T-helper 2 cell treated with Interferon-gamma antibody and Interleukin-4, amounts not matched to agents 100 ng/mL and 5 ng/mL, for 36 hours (primary cell): ENCODE measurements around the gene TMEM63A. TPM values are rescaled to one million over a fixed set of nuclear protein-coding genes. Genes with fewer than 3 reads are reported as not detected.
"Not testable (repeated sequence)": the region's sequence is repeated elsewhere in the genome, so short reads cannot be mapped to it uniquely, and the experiment has no call there.

Experiments
- intact Hi-C: fragments of 100-400 bp; cut with micrococcal nuclease; formaldehyde crosslinking; loops from one replicate; pipeline ENCODE4 v1.15.1; 2023
- total RNA-seq: library from RNA; stranded (reverse); gene quantifications from 2 replicates; pipeline ENCODE4 v1.2.3, GENCODE V29; 2022

Gene TMEM63A
- total RNA-seq, 1 donor from 2014 or later = 96.5 TPM

DNA sequence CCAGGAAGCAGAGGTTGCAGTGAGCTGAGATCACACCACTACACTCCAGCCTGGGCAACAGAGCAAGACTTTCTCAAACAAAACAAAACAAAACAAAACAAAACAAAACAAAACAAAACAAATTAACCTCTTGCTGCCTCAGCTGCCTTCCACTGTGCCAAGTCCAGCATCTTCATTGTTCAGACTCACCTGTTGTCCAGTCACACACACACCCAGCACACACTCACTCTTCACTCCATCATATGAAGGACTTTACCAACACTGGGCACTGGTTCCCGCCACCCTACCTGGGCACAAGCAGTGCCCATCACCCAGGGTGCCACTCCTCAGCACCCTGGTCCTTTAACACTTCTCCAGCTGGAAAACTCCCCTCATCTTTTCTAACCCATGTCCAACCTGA is 27.3 kb upstream of the TMEM63A start:
- intact Hi-C loops = no loop called here

DNA sequence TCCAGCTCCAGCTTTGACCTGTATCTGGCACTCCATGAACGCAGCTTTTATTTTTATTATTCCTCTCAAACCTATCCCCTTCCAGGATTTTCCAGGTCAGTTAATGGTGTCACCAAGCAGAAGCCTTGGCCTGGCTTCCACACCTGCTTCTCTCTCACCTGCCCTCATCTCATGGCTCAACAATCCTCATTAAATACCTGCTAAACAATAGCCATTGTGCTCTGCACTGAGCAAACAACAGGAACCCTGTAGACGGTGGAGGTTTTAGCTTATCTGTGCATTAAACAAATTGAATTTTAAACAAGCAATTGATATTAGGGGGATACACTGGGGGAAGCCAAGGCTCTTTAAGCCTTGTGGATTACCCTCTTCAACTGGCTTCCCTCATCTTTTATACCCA is 26.6 kb upstream of the TMEM63A start:
- intact Hi-C loops = no loop called here

DNA sequence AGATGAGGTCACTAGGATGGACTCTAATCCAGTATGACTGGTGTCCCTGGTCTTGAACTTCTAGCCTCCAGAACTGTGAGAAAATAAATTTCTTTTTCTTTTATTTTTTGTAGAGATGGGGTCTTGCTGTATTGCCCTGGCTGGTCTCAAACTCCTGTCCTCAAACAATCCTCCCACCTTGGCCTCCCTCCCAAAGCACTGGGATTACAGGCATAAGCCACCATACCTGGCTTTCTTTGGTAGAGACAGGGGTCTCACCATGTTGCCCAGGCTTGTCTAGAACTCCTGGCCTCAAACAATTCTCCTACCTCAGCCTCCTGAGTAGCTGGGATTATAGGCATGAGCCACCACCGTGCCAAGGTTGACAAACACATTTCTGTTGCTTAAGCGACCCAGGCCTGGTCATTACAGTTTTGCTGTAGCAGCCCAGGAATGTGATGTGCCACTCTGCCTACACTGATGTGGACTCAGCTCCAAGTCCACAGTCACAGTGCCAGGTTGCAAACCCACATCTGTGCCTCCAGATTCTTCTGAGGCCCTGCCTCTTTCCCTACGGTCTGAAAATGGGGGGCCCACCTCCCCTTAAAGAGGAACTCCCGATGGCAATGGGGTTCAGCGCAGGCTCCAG is 25.9 kb upstream of the TMEM63A start:
- intact Hi-C loops = no loop called here

DNA sequence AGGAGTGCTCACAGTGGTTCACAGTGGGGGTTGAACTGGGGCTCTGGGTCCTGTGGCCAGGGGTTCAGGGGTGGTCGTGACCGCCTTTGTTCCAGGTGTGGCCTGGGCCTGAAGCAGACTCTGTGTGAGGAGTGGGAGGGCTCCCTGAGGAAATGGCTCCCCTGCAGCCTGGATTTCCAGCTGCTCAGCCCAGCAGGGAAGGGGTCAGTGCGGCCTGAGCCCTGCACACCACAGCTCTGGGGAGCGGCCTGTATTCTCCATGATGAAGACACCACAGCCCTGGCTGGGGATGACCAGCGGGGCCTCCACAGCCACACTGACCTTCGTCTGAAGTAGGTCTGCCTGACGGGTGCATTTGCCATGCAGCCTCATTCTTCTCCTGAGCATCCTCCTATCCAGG is 25.2 kb upstream of the TMEM63A start:
- intact Hi-C loops = no loop called here

DNA sequence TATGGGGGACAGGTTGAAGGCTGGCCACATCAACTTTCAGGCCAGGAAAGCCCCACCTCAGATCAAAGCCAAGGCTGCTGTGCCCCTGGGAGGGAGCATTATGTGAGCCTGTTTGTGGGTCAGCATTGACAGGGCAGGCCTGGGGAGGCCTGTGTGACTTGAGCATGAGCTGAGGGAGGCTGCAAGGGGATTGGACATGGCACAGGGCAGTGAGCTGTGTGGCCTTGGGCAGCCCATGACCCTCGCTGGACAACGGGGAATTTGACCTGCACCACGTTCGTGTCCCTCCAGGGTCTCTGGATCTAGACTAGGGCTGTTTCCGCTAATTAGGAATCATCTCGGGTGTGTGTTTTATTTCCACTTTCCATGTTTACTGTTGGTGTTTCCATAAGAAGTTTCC is 24.3 kb upstream of the TMEM63A start:
- intact Hi-C loops = no loop called here

DNA sequence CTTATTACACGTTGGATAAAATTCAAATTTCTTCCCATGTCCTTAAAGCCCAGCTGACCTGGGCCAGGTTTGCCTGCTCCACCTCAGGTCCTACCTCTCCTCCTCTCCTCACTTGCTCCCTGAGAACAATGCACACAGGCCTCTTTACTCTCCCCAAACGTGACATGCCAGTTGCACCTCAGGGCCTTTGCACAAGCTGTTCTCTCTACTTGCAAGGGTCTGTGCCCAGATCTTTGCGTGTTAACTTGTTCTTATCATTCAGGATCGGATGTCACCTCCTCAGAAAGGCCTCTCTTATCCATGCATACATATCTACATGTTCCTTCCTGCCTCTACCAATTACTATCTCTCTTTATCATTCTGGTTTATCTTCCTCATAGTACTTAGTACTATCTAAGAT is 21.4 kb upstream of the TMEM63A start:
- intact Hi-C loops = no loop called here

DNA sequence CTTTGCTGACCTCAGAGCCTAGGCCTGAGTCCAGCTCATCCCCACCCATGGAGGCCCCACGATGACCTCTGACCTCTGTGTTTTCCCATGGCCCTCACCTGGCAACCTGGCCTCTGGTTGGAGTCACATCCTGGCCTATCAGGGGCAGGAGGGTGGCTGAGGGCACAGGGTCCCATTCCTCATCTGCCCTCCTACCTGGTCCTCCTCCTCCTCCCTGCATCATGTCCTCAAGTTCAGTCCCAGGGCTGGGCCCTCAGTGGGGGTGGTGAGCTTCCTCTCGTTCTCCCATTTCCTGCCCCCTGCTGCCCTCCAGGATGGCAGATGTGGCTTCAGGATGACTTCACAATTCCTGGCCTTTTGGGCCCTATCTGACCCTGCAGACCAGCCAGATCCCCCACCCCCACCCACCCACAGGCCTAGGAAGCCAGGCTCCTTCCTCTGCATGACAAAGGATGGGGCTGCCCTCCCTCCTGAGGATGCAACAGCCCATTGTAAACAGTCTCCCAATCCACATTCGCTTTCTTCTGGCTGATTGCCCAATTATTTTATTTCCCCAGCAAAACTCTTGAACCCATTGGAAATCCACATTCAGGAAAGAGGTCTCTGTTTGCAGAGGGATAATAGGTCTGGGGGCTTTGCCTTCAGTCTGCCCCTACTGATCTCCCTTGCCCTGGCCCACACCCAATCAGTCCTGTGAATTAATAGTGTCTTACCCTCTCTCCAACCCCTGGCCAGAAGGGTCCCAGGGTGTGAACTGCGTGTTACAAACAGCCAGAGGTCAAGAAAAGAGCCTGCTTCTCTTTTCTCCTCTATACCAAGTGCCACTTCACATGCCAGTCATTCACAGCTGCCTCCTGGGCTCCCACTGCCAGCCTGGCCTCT is 17.1 kb upstream of the TMEM63A start:
- intact Hi-C loops = loop anchor here (5.0 kb wide), 1 partner anchor 472 kb away; the partner anchor contains the start of gene LBR

DNA sequence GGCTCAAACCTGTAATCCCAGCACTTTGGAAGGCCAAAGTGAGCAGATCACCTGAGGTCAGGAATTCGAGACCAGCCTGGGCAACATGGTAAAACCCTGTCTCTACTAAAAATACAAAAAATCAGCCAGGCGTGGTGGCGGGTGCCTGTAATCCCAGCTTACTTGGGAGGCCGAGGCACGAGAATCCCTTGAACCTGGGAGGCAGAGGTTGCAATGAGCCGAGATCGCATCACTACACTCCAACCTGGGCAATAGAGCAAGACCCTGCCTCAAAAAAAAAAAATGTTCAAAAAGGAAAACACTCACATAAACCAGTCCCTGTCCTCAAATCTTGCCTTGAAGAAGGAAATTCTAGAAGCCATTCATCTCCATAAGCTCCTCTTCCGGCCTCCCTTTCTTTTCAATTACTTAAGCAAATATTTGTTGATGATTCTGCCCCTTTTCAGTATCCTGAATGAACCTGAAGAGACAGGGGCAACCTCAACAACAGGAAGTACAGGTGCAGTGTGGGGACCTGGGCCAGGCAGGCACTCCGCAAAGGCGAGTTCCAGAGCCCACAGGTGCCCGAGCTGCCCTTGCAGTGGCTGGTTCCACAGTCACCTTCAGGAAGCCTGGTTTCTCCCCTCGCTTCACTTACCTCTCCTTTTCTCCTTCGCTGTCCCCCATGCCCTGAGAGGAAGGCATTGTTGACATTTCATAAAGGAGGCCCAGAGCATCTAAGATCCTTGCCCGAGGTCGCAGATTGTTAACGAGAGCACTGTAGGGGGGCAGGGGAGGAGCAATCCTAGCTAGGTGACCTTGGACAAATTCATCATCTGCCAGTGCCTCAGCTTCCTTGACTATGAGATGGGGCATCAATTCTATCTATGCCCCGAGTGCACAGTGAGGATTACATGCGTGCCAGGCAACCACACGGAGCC is 15.7 kb upstream of the TMEM63A start:
- intact Hi-C loops = loop anchor here (1.0 to 5.0 kb wide), 7 partner anchors 16 to 471 kb away; partner anchors contain the start of genes LBR, PYCR2, SDE2 and SRP9

DNA sequence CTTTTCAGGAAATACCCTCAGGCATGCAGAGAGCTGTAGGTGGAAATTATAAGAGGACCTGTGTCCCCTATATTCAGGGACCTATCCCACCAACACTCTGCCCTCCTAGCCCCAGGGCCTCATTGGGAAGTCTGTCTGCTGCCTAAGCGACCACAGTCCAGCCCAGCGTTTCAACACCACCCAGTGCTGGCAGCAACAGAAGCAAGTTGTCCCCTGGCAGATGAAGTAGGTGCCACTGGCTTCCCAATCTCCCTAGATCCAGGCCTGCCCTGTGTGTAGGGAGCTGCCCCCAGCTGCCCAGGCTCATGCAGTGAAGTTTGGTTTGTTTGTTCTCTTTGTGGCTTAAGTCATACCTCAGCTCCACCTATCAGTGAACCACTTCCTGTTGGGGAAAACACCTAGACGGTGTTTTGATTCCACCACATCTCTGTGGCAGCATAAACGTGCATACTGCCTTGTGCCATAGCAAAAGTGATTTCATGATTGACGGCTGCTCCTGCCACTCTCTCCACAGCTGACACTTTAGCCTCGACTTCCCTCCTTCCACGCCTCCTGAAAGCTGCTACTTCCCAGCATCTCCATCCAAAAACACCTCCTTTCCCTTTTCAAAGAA is 14.9 kb upstream of the TMEM63A start:
- intact Hi-C loops = loop anchor here (1.0 to 5.0 kb wide), 7 partner anchors 15 to 470 kb away; partner anchors contain the start of genes LBR, PYCR2, SDE2 and SRP9

DNA sequence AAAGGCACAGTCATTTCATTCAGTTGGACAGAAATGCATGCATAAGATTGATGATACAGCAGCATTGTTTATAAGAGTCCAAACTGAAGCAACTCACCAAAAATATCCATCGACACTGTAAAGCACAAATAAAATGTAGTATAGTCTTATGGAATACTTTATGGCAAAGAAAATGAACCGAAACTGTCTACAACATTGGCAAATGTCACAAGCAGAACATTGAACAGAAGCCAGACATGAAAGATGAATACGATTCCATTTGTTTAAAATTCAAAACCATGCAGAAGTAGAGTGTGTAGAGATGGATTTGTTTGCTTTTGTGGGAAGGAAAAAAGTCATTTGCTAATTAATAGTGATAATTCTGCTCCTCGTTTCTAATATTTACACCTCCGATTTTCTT is 14.3 kb upstream of the TMEM63A start:
- intact Hi-C loops = loop anchor here (2.0 to 5.0 kb wide), 2 partner anchors 430 to 469 kb away; partner anchors contain the start of gene LBR

DNA sequence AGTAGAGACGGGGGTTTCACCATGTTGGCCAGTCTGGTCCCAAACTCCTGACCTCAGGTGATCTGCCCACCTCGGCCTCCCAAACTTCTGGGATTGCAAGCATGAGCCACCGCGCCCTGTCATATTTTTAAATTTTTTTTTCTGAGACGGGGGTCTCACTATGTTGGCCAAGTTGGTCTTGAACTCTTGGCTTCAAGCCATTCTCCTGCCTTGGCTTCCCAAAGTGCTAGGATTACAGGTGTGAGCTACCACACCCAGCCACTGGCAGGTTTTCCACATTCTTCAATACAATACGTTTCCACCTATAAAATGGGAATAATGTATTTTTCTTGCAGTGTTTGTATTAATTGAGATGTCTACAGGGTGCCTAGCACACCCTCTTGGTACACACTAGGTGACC is 10.1 kb upstream of the TMEM63A start:
- intact Hi-C loops = no loop called here

DNA sequence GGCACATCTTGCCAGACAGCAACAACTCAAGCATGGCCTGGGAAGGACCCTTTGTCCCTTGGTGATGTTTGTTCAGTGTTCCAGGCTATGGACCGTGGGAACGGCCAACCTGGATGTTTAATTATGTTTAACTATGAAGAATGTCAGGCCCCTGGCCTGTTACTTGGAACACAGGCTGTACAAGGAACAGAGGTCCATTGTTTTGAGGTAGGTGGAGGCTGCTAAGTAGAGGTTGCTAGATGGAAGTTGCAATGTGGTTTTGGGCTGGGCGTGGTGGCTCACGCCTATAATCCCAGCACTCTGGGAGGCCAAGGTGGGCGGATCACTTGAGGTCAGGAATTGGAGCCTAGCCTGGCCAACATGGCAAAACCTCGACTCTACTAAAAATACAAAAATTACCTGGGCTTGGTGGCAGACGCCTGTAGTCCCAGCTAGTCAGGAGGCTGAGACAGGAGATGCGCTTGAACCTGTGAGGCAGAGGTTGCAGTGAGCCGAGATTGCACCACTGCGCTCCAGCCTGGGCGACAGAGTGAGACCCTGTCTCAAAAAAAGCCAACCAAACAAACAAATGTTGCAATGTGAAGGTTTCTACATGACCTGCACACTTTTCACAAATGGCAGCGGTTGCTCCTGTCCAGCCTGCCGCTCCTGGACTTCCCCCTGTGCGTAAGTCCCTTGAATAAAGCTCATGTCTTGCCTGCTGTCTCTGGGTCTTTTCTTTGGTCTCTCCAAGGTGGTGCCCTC is 9.2 kb upstream of the TMEM63A start:
- intact Hi-C loops = no loop called here

DNA sequence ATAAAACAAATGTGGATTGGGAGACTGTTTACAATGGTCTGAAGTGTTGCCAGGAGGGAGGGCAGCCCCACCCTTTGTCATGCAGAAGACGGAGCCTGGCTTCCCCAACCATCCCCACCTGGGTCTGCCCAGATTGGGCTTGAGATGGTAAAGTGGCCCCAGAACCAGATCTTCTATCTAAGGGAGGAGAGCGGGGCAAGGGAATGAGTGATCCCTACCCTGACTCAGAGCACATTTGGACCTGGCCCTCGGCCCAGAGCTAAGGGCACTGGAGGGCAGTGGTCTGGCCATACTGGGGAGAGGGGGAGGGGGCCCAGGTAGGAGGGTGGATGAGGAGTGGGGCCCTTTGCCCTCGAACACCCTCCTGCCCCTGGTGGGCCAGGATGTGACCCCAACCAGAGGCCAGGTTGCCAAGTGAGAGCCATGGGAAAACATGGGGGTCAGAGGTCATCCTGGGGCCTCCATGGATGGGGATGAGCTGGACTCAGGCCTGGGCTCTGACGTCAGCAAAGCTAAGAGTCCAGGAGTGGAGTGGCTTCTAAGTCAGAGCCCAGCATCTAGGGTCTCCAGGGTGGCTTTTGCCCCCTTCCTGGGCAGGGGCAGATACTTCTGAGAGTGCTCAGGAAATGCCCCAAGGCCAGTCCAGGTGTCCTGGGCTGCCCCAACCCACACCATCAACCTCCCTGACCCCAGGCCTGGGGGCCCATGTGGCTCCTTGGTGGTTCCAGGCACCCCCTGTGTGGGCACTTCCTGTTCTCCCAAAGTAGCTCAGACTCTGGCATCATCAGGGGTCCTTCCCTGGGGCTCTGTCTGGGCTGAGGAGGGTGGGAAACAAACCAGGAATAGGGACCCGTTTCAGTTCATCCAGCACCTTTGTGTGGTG is 8.4 kb upstream of the TMEM63A start:
- intact Hi-C loops = no loop called here

DNA sequence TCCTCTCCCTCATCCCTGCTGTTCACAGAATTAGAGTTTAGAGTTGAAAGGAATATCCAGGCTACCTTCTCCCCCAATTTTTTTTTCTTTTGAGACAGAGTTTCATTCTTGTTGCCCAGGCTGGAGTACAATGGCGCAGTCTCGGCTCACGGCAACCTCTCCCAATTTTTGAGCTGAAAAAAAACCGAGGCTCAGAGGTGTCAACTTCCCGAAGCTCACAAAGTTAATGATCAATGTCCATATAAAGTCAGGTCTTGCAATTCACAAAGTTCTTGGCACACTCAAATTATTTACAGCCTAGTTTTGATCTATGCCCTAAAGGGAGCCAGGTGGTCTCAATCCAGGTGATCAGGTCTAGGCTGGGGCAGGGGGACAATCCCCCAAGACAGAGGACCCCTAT is 7.6 kb upstream of the TMEM63A start:
- intact Hi-C loops = no loop called here

DNA sequence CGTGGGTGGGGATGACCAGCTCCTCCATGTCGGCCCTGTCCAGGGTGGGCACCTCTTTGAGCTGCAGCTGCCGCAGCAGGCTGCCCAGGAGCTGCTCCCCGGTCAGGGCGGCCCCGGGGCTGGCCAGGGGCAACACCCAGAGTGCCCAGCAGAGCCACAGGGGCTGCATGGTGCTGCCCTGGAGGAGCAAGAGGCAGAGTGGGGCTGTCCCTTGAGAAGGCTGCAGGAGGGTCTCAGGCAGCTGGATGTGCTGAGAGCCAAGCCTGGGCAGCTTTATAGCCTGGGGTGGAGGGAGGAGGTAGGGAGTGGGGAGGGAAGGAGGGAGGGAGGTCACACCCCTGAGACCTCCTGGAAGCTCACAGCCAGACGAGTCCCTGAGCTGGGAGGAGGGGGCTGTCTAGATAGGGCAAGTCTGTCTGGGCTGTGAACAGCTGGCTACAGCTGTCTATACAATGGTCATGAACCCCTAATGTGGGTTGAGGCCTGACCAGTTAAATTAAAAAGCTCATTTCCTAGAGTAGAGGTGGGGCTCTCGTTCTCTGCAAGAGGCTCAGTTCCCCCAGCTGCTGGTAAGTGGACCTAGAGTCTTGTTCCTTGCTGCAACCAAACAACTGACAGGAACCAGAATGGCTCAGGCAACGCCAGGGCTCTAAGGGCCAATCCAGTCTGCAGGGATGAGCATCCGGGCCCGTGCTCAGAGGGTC is 6.9 kb upstream of the TMEM63A start, which contains the start of gene LEFTY1:
Gene LEFTY1 (minus strand): TSS at position 249 of the 704 bp plus-strand sequence. CDS start 80 bp downstream, at position 169.
- intact Hi-C loops = no loop called here

DNA sequence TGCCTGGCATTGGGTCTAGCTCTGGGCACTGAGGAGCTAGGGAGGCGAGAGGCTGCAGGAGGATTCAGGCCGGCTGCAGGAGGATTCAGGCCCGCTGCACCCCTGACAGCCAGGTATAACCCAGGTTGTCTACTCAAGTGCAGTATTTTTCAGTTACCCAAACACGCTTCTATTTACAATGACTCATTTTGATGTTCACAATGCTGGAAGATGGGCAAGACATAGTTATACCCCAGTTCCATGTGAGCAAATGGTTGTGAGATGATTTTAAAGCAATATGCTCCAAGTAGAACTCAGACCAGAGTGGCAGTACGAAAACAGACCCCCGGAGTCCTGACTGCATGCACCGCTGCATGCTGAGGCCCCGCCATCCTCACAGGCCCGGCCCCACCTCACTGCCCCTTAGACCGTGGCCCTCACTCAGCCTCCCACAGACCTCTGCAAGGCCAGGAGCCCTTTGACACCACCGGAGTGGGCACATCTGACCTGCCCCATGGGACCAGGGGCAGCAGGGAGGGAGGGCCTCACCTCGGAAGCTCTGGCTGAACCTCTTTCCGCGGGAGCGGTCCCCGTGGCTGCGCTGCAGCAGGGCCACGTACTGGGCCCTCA is 6.2 kb upstream of the TMEM63A start:
- intact Hi-C loops = no loop called here

DNA sequence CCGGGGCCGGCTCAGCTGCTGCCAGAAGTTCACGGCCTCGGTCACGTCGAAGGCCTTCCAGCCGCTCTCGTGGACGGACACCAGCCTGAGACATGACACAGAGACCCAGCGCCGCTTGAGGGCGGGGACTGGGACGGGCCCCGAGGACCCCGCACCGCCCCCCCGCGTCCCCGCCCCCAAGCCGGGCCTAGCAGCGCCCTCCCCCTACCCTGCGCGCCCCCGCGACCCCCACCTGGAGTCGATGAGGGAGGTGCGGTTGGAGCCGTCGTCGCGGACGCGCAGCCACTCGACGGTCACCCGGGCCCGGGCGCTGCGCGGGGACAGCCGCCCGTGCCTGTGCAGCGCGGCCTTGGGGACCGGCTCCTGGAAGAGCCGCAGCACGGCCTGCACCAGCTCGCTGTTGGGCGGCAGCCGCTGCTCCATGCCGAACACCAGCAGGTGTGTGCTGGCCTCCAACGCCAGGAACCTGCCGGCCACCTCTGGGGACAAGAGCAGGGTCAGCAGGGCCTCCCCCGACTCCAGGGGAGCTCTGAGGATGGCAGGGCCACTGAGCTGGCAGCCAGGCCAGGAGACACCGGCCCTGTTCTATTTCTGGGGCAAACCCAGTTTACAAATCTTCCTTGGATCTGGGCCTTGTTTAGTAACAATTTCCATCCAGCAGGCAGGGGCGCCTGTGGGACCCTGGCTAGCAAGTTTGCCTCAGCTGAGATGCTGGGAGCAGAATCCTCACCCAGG is 5.5 kb upstream of the TMEM63A start:
- intact Hi-C loops = not testable (repeated sequence)

DNA sequence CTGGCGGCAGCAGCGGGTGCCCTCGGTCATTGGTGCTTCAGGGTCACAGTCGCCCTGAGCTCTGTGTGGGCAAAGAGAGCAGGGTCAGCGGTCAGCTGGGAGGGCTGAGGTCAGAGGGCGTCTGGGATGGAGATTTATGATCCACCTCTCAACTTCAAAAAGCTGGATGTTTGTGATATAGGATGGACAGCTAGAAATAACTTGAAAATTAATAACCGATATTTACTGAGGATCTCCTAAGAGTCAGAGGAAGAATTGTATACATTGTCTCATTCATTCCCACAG is 4.8 kb upstream of the TMEM63A start:
- intact Hi-C loops = no loop called here
